Upper lobe of right lung (tissue), 1 donor: ENCODE measurements around the gene ZNF319. TPM values are rescaled to one million over a fixed set of nuclear protein-coding genes. Genes with fewer than 3 reads are reported as not detected.

ENCODE experiments used
- ATAC-seq: fragments of 200-7000 bp; cut with Tn5 transposase; one replicate; pipeline ENCODE4 v1.9.1; 2020; ENCODE audit warnings: mild to moderate bottlenecking, moderate library complexity
- DNase-seq: peaks from one replicate; pipeline ENCODE4 v3.0.0-alpha.2; 2020
- H3K27ac ChIP-seq: fragments of 200-600 bp; one replicate; pipeline ENCODE4 v1.8.0; 2022
- H3K27me3 ChIP-seq: fragments of 200-600 bp; one replicate; pipeline ENCODE4 v1.8.0; 2022; ENCODE audit warnings: mild to moderate bottlenecking
- H3K36me3 ChIP-seq: fragments of 200-600 bp; one replicate; pipeline ENCODE4 v1.8.0; 2022
- H3K4me1 ChIP-seq: fragments of 200-600 bp; one replicate; pipeline ENCODE4 v1.8.0; 2022
- H3K4me3 ChIP-seq: fragments of 200-600 bp; one replicate; pipeline ENCODE4 v1.8.0; 2022; ENCODE audit warnings: mild to moderate bottlenecking
- H3K9me3 ChIP-seq: fragments of 200-600 bp; one replicate; pipeline ENCODE4 v1.8.0; 2022
- intact Hi-C: fragments of 100-400 bp; cut with DNase I; formaldehyde crosslinking; loops from one replicate; pipeline ENCODE4 v1.11.0; 2022
- total RNA-seq: library from RNA; stranded (reverse); fragmentation: NEBNext Ultra II Directional; extraction: Animal tissue kit (Norgen Biotek cat#: 25700); gene quantifications from one replicate; pipeline ENCODE4 v1.2.1, GENCODE V29; 2021
- TF ChIP-seq, protein P1 (sequence below): fragments of 200-600 bp; IDR thresholded peaks from one replicate; pipeline ENCODE4 v1.8.0; 2022; ENCODE audit warnings: antibody characterized with exemption
- donor health status: DM: no; HTN: yes; CAD: no; lungs with severe emphysema.

Gene ZNF319
- total RNA-seq, 1 donor from 2014 or later, result 10.6 TPM

DNA sequence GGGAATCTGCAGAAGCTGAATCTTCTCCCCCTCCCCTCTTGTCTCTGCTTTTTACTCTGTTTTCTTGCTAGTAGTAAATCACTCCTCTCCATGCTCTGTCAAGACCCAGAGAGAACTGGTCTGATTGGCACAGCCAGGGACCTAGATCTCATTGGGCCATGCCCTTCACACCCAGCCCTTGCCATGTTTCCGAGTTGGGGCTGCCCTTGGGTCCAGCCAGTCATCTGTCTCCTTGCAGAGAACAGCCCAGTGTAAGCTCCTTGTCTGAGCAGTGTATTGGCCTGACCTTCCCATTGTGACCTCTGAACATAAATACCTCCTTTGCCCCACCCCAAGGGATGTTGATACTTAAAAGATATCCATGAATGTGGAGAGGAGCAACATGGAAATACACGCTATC, 28.9 kb upstream of the ZNF319 start:
- no peak overlapping the region for H3K27ac ChIP-seq
- H3K36me3 ChIP-seq, result no peaks in the 10 kb centered on the region
- TF ChIP-seq, protein P1, sequence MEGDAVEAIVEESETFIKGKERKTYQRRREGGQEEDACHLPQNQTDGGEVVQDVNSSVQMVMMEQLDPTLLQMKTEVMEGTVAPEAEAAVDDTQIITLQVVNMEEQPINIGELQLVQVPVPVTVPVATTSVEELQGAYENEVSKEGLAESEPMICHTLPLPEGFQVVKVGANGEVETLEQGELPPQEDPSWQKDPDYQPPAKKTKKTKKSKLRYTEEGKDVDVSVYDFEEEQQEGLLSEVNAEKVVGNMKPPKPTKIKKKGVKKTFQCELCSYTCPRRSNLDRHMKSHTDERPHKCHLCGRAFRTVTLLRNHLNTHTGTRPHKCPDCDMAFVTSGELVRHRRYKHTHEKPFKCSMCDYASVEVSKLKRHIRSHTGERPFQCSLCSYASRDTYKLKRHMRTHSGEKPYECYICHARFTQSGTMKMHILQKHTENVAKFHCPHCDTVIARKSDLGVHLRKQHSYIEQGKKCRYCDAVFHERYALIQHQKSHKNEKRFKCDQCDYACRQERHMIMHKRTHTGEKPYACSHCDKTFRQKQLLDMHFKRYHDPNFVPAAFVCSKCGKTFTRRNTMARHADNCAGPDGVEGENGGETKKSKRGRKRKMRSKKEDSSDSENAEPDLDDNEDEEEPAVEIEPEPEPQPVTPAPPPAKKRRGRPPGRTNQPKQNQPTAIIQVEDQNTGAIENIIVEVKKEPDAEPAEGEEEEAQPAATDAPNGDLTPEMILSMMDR, result no peak
- H3K27me3 ChIP-seq, result no peaks in the 10 kb centered on the region
- H3K9me3 ChIP-seq, result no peaks in the 10 kb centered on the region
- no peak overlapping the region for H3K4me3 ChIP-seq
- peaks cover 58% of the 10 kb centered on the region for H3K4me1 ChIP-seq
- ATAC-seq (no peak), DNase-seq (no peak)
- intact Hi-C loops, result no loop called here

DNA sequence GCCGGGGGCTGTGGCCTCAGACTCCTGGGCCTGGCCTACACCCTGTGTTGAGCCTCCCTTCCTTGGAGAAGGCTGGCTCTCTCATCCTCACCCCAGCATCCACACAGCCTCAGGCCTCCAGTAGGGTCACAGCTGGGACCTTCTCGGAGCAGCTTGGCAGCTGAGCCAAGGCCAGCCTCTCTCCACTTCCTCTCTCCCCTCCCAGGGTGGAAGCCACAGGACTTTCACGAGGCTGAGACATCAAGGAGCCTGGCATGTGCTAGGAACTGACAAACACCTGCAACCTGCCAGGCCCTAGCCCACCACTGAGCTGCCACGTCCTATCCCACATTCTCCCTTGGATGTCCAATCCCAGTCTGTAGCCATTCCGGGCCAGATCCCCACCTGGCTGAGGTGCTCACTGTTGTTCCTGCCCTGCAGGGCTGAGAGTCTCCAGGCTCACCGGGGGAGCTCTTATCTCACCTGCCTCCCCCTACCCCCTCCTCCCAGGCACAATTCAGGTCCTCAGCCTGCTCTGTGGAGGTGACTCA, 28.1 kb upstream of the ZNF319 start:
- intact Hi-C loops, result no loop called here
- Histone ChIP-seq H3K36me3 (no peaks in the 10 kb centered on the region), H3K4me1 (peaks cover 66% of the 10 kb centered on the region), H3K27me3 (no peaks in the 10 kb centered on the region), H3K27ac (no peak overlapping the region), H3K9me3 (no peaks in the 10 kb centered on the region), H3K4me3 (no peak overlapping the region)
- peak; percentile 56 for DNase-seq
- no peak for ATAC-seq
- TF ChIP-seq, protein P1, result no peak

DNA sequence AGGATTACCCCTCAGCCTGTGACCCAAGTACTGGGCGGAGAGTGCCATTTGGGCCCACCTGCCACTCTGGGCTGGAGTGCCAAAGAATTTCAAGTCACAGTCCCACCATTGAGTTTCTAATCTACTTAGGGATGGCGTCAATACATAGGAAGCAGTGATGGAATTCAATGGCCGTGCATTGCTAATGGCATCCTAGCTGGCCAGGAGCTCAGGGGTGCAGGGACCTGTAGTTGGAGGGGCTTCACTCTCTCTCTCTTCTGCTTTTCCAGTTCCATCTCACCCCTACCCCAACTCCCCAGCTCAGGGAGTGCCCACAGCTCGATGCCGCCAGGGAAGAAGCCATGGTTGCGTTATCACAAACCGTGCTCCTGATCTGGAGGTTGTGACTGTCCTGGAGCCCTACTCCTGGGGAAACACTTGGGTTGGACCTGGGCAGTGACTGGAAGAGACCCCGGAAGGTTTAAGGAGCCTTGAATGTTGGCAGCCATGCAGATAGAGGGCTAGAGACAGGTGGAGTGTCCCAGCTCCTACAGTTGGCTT, 27.5 kb upstream of the ZNF319 start:
- DNase-seq (no peak), ATAC-seq (no peak)
- H3K27me3 ChIP-seq, result no peaks in the 10 kb centered on the region
- peaks cover 66% of the 10 kb centered on the region for H3K4me1 ChIP-seq
- H3K9me3 ChIP-seq, result no peaks in the 10 kb centered on the region
- no peaks in the 10 kb centered on the region for H3K36me3 ChIP-seq
- H3K27ac ChIP-seq, result no peak overlapping the region
- intact Hi-C loops, result no loop called here
- TF ChIP-seq, protein P1, result no peak
- no peak overlapping the region for H3K4me3 ChIP-seq

- H3K27ac ChIP-seq, result peak overlapping the region; percentile 78
- ATAC-seq (peak; percentile 20), DNase-seq (peak; percentile 81)
- intact Hi-C loops, result no loop called here
- H3K27me3 ChIP-seq, result no peaks in the 10 kb centered on the region
- no peaks in the 10 kb centered on the region for H3K9me3 ChIP-seq
- TF ChIP-seq, protein P1, result no peak
- H3K4me1 ChIP-seq, result peaks cover 67% of the 10 kb centered on the region
- no peaks in the 10 kb centered on the region for H3K36me3 ChIP-seq
- H3K4me3 ChIP-seq, result peak overlapping the region; percentile 77
These were observed 26.9 kb upstream of the ZNF319 start for GRCh38 chr16:58027161-58027915.

DNA sequence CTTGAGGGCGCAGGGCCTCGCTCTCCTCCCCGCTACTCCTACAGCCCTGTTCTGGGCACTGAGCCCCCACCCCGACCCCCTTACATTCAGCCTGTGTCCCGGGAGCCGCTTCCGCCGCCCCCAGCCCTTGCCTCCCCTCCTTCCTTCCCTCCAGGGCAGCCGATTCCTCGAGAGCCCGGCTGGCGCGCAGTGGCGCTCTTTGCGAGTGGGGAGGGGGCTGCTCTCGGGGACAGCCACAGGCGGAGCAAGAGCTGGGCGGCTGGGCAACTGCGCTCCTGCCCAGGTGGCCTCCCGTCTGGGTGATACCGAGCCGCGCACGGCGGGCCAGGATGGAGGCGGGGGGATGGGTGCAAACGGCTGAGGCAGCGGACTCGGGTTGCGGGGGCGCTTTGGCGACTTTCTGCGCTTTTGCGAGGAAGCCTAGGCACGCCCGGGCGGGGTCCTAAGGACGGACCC, 26.3 kb upstream of the ZNF319 start:
- DNase-seq (peak; percentile 71), ATAC-seq (no peak)
- Histone ChIP-seq H3K36me3 (no peaks in the 10 kb centered on the region), H3K27me3 (no peaks in the 10 kb centered on the region), H3K4me1 (peaks cover 66% of the 10 kb centered on the region), H3K4me3 (peak overlapping the region; percentile 77), H3K9me3 (no peaks in the 10 kb centered on the region), H3K27ac (peak overlapping the region; percentile 78)
- intact Hi-C loops, result no loop called here
- TF ChIP-seq, protein P1, result no peak
